HK-2 (cell line): ENCODE measurements around the gene IFNGR1.

ENCODE experiments used
- DNase-seq: peaks from one replicate; pipeline ENCODE4 v3.0.0-alpha.2; 2018; ENCODE audit not compliant: unreplicated experiment

Gene IFNGR1

DNA sequence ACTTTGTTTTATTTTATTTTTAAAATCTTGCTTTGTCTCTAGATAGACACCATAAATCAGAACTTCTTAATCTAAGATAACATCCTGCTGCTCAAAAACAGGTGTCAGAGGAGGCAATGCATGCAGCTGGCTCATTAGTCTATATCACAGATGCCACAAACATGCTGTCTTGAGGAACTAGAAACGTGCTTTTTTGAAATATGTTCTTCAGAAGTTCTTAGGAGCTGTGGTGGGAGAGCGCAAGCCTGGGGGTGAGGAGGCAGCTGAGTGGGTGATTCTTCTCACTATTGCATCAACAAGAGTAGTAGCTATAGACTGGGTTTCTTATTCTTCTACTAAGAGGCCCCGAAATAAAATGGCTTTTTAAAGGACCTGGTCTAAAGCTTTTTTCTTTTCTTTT is 69.1 kb downstream of the IFNGR1 start:
- DNase-seq = no peak

DNA sequence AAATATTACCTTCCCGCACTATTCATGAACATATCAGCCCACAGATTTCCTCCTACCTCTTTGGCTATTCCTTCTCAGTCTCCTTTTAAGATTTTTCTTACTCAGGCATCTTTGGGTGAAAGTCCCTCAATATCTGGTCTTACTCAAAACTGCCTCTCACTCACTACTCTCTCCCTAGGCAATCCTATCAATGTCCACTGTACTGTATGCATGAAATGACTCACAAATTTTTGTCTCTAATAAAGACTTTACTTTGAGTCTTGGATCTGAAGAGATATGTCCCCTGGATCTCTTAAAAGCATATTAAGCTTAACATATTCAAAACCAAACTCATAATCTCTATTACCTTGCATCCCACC is 70.2 kb downstream of the IFNGR1 start:
- DNase-seq = no peak

DNA sequence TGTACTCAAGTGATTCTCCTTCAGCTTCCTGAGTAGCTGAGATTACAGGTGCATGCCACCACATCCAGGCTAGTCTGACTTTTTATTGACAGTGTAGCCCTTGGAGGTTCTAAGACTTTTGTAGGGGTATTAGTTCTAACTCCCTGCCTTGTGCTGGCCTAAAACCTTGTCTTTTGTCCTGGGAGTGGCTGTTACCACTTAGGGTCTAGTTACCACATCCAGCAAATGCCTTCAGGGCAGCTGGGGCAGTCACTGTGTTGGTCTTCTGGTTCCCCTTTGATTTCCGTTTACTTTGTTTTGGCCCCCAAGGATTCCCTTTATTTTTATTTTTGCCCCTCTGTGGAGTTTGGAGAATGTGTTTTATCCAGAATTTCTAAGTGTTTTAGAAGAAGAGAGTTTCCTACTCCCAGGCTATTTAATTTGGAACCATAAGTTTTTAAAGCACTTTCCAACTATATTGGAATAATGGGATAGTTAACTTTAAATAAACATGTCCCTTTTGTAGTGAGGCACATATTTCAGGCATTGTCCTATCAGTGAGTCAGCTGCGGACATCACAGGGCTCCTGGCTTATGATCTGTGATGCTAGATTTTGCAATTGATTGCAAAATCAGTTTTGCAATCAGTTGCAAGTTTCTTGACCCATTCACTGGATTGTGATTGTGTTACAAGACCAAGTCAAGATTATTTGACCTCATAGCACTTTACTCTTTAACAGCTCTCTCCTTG is 70.7 kb downstream of the IFNGR1 start:
- DNase-seq = no peak
